H9 (cell line): ENCODE data around the gene CLEC16A. TPM values are rescaled to one million over a fixed set of nuclear protein-coding genes. Genes with fewer than 3 reads are reported as not detected.

Experiments
- DNase-seq: peaks from one replicate; pipeline ENCODE4 v3.0.0-alpha.2; 2017
- H2AFZ ChIP-seq: one replicate; pipeline ENCODE4 v1.6.1; 2013; ENCODE audit warnings: mild to moderate bottlenecking, low read length, control low read depth, moderate library complexity
- H2AK5ac ChIP-seq: 2 replicates; pipeline ENCODE4 v1.6.1; 2013; ENCODE audit warnings: low read length, control low read depth, mixed read lengths; ENCODE audit not compliant: insufficient read length
- H2BK120ac ChIP-seq: one replicate; pipeline ENCODE4 v1.6.1; 2013; ENCODE audit warnings: low read depth, mild to moderate bottlenecking, low read length, control low read depth, inconsistent platforms; ENCODE audit not compliant: poor library complexity, severe bottlenecking
- H2BK12ac ChIP-seq: 2 replicates; pipeline ENCODE4 v1.6.1; 2013; ENCODE audit warnings: low read length, control low read depth, mixed read lengths, low read depth; ENCODE audit not compliant: insufficient read length
- H2BK15ac ChIP-seq: 2 replicates; pipeline ENCODE4 v1.6.1; 2013; ENCODE audit warnings: low read depth, low read length, control low read depth
- H2BK20ac ChIP-seq: one replicate; pipeline ENCODE4 v1.6.1; 2013; ENCODE audit warnings: low read depth, mild to moderate bottlenecking, low read length, control low read depth, inconsistent platforms; ENCODE audit not compliant: poor library complexity, severe bottlenecking
- H2BK5ac ChIP-seq: 2 replicates; pipeline ENCODE4 v1.6.1; 2013; ENCODE audit warnings: low read length, control low read depth, mixed read lengths; ENCODE audit not compliant: insufficient read length
- H3K14ac ChIP-seq: 2 replicates; pipeline ENCODE4 v1.6.1; 2013; ENCODE audit warnings: low read length, control low read depth; ENCODE audit not compliant: insufficient read depth
- H3K18ac ChIP-seq: 2 replicates; pipeline ENCODE4 v1.6.1; 2013; ENCODE audit warnings: low read depth, mild to moderate bottlenecking, mixed read lengths, low read length, control low read depth; ENCODE audit not compliant: insufficient read length
- H3K23ac ChIP-seq: 2 replicates; pipeline ENCODE4 v1.6.1; 2013; ENCODE audit warnings: low read length, control low read depth, mixed read lengths, low read depth; ENCODE audit not compliant: insufficient read length
- H3K23me2 ChIP-seq: 2 replicates; pipeline ENCODE4 v1.6.1; 2013; ENCODE audit warnings: low read depth, mild to moderate bottlenecking, mixed read lengths, low read length, control low read depth; ENCODE audit not compliant: insufficient read length, poor library complexity, severe bottlenecking
- H3K27ac ChIP-seq: 2 replicates; pipeline ENCODE4 v1.5.1; 2013; ENCODE audit warnings: low read length, control low read depth, mixed read lengths, low read depth; ENCODE audit not compliant: insufficient read length
- H3K27me3 ChIP-seq: 2 replicates; pipeline ENCODE4 v1.6.1; 2013; ENCODE audit warnings: low read length, control low read depth, inconsistent platforms; ENCODE audit not compliant: insufficient read depth
- H3K4ac ChIP-seq: 2 replicates; pipeline ENCODE4 v1.6.1; 2013; ENCODE audit warnings: low read depth, mild to moderate bottlenecking, control low read depth, inconsistent platforms, low read length, moderate library complexity
- H3K4me1 ChIP-seq: 2 replicates; pipeline ENCODE4 v1.6.1; 2013; ENCODE audit warnings: low read length, control low read depth, inconsistent platforms; ENCODE audit not compliant: insufficient read depth
- H3K4me2 ChIP-seq: 2 replicates; pipeline ENCODE4 v1.6.1; 2013; ENCODE audit warnings: low read length, control low read depth, mixed read lengths; ENCODE audit not compliant: insufficient read length, insufficient read depth
- H3K56ac ChIP-seq: 2 replicates; pipeline ENCODE4 v1.6.1; 2013; ENCODE audit warnings: low read depth, mild to moderate bottlenecking, mixed read lengths, low read length, control low read depth; ENCODE audit not compliant: insufficient read length
- H3K79me1 ChIP-seq: 2 replicates; pipeline ENCODE4 v1.6.1; 2013; ENCODE audit warnings: low read depth, mild to moderate bottlenecking, moderate library complexity, low read length, control low read depth, inconsistent platforms; ENCODE audit not compliant: insufficient read depth, poor library complexity, severe bottlenecking
- H3K79me2 ChIP-seq: 2 replicates; pipeline ENCODE4 v1.6.1; 2013; ENCODE audit warnings: low read length, control low read depth, inconsistent platforms; ENCODE audit not compliant: insufficient read depth
- H3K9ac ChIP-seq: 2 replicates; pipeline ENCODE4 v1.6.1; 2013; ENCODE audit warnings: low read length, control low read depth, mixed read lengths; ENCODE audit not compliant: insufficient read length; ENCODE audit errors: extremely low read depth
- H3K9me3 ChIP-seq: one replicate; pipeline ENCODE4 v1.6.1; 2013; ENCODE audit warnings: low read depth, low read length, inconsistent platforms; ENCODE audit not compliant: control insufficient read depth
- H3T11ph ChIP-seq: one replicate; pipeline ENCODE4 v1.6.1; 2013; ENCODE audit warnings: mild to moderate bottlenecking, low read length, control low read depth, inconsistent platforms
- H4K20me1 ChIP-seq: one replicate; pipeline ENCODE4 v1.6.1; 2013; ENCODE audit not compliant: control insufficient read depth, insufficient read length, insufficient read depth
- H4K5ac ChIP-seq: 2 replicates; pipeline ENCODE4 v1.6.1; 2013; ENCODE audit warnings: low read depth, mild to moderate bottlenecking, mixed read lengths, low read length, control low read depth; ENCODE audit not compliant: insufficient read length
- H4K8ac ChIP-seq: replicated peaks from 2 replicates; pipeline ENCODE4 v1.6.1; 2013; ENCODE audit warnings: low read length, control low read depth, mixed read lengths, low read depth; ENCODE audit not compliant: insufficient read length
- H4K91ac ChIP-seq: 2 replicates; pipeline ENCODE4 v1.6.1; 2013; ENCODE audit warnings: low read depth, mild to moderate bottlenecking, moderate library complexity, mixed read lengths, low read length, control low read depth; ENCODE audit not compliant: insufficient read length
- H3K27ac Mint-ChIP-seq, 3 experiments: 2 replicates in 2 of 3; 3 replicates in 1 of 3; pipeline ENCODE4 v1.8.0; 2020 to 2021; ENCODE audit warnings: mixed read lengths in 3 of 3, mild to moderate bottlenecking in 1 of 3, moderate library complexity in 1 of 3
- H3K27me3 Mint-ChIP-seq: 2 replicates; pipeline ENCODE4 v1.8.0; 2021; ENCODE audit warnings: low read depth, mild to moderate bottlenecking, moderate library complexity, mixed read lengths
- H3K36me3 Mint-ChIP-seq, 3 experiments: 2 replicates in 2 of 3; 3 replicates in 1 of 3; pipeline ENCODE4 v1.8.0; 2020 to 2021; ENCODE audit warnings: low read depth in 3 of 3, mixed read lengths in 3 of 3; ENCODE audit not compliant: insufficient read depth in 1 of 3
- H3K4me1 Mint-ChIP-seq, 2 experiments: 2 replicates each; pipeline ENCODE4 v1.8.0; 2020; ENCODE audit warnings: mixed read lengths in 2 of 2
- H3K4me3 Mint-ChIP-seq, 2 experiments: 2 replicates in 1 of 2; 3 replicates in 1 of 2; pipeline ENCODE4 v1.8.0; 2020 to 2021; ENCODE audit warnings: mild to moderate bottlenecking in 2 of 2, mixed read lengths in 2 of 2, moderate library complexity in 1 of 2
- H3K9me3 Mint-ChIP-seq, 2 experiments: 2 replicates in 1 of 2; 3 replicates in 1 of 2; pipeline ENCODE4 v1.8.0; 2020; ENCODE audit warnings: mild to moderate bottlenecking in 2 of 2, mixed read lengths in 2 of 2, moderate library complexity in 1 of 2
- CTCF ChIP-seq: fragments of 200-600 bp; sonication (generic); conservative IDR thresholded peaks from 3 replicates; pipeline ENCODE4 v1.8.0; 2021; ENCODE audit warnings: antibody characterized with exemption, mild to moderate bottlenecking
- WGBS: extraction: QIAGEN DNeasy Blood & Tissue Kit; methylation state at CpG from one replicate; pipeline ENCODE4 v1.1.7; 2013; ENCODE audit warnings: missing lambda C conversion rate, low lambda C conversion rate, mixed read lengths; ENCODE audit not compliant: insufficient read length; ENCODE audit errors: extremely low coverage; 5-methylcytosine and 5-hydroxymethylcytosine counted together
- total RNA-seq: library from RNA; stranded (reverse); gene quantifications from 2 replicates; pipeline ENCODE4 v1.2.1, GENCODE V29; 2021

CLEC16A gene
- total RNA-seq, 1 experiment from 2014 or later, result 15.2 TPM

DNA sequence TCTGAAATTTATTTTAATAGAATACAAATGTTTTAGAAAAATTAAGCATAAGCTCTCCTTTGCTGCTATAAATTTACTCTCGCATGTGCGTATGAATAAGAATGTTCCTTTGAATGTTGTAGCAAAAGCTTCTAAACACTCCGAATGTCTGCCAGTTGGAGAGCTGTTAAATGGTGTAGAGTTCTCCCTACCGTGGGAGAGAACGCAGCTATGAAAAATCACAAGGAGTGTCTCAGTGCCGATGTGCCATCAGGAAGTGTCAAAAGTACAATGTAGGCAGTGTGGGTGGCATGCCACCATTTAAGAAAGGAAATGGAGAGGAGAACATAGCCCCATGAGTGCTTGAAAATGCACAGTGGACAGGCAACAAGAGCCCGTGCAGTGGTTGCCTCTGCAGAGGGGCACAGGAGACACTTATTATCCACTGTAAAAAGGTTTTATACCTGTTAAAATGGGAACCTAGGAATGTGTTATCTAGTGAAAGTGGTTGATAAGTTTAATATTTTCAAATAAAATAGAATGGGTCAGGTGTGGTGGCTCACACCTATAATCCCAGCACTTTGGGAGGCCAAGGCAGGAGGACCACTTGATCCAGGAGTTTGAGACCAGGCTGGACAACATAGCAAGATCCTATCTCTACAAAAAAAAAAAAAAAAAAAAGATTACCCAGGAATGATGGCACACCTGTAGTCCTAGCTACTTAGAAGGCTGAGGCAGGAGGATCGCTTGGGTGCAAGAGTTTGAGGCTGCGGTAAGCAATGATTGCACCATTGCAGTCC lies 167.7 kb downstream of the CLEC16A start:
- Histone ChIP-seq H3K9ac (no peak overlapping the region), H2AK5ac (no peak overlapping the region), H3T11ph (no peak overlapping the region), H3K23me2 (no peaks in the 10 kb centered on the region), H3K27ac (no peak overlapping the region), H3K9me3 (no peaks in the 10 kb centered on the region), H4K20me1 (no peaks in the 10 kb centered on the region), H2BK12ac (no peak overlapping the region), H3K4me1 (no peaks in the 10 kb centered on the region; the same call in 1 of the 2 replicates), H4K91ac (no peak overlapping the region), H2BK120ac (no peak overlapping the region), H3K4me2 (no peak overlapping the region), H4K5ac (no peak overlapping the region), H3K18ac (no peak overlapping the region), H3K79me1 (no peaks in the 10 kb centered on the region), H2BK20ac (no peak overlapping the region), H2BK15ac (no peak overlapping the region), H3K56ac (no peak overlapping the region), H3K14ac (no peak overlapping the region), H3K79me2 (no peaks in the 10 kb centered on the region), H3K4ac (no peak overlapping the region), H2BK5ac (no peak overlapping the region), H4K8ac (no peak overlapping the region), H2AFZ (no peak overlapping the region), H3K23ac (no peak overlapping the region), H3K27me3 (no peaks in the 10 kb centered on the region)
- no peak for DNase-seq
- Mint-ChIP-seq H3K4me3 (no peak overlapping the region), H3K27me3 (no peaks in the 10 kb centered on the region), H3K9me3 (no peaks in the 10 kb centered on the region), H3K4me1 (peaks cover 13 to 14% of the 10 kb centered on the region in 2 experiments), H3K27ac (no peak overlapping the region), H3K36me3 (peaks cover 0 to 6% (median 0%) of the 10 kb centered on the region in 3 experiments; a peak in 1 of 7 replicates)
- no peak for TF ChIP-seq CTCF
- no CpG with 5 or more reads among the region's 9 CpGs for WGBS
